HG03565 (cell line): ENCODE data around the gene SLC2A9.

Source experiments
- ATAC-seq: cut with Tn5 transposase; IDR thresholded peaks from one replicate; pipeline ENCODE4 v1.9.1; 2021; ENCODE audit warnings: mild to moderate bottlenecking, moderate library complexity; ENCODE audit not compliant: unreplicated experiment

Gene SLC2A9

GRCh38 chr4:10021653-10022023 lies 341 bp upstream of the SLC2A9 start:
- no peak for ATAC-seq

- ATAC-seq = no peak
Observed at GRCh38 chr4:10020106-10020505, 1.2 kb downstream of the SLC2A9 start.

- ATAC-seq = no peak
Observed at GRCh38 chr4:10019521-10020051, 1.7 kb downstream of the SLC2A9 start.

GRCh38 chr4:10018818-10019461 lies 2.4 kb downstream of the SLC2A9 start:
- ATAC-seq = peak; percentile 96

GRCh38 chr4:10017037-10017893 lies 4.0 kb downstream of the SLC2A9 start:
- ATAC-seq = no peak

GRCh38 chr4:10016169-10016568 lies 5.1 kb downstream of the SLC2A9 start:
- no peak for ATAC-seq

GRCh38 chr4:10015140-10015753 lies 6.0 kb downstream of the SLC2A9 start:
- no peak for ATAC-seq

GRCh38 chr4:10013722-10014121 lies 7.6 kb downstream of the SLC2A9 start:
- no peak for ATAC-seq

- no peak for ATAC-seq
Observed at GRCh38 chr4:10011885-10012284, 9.4 kb downstream of the SLC2A9 start.

GRCh38 chr4:10011277-10011676 lies 10.0 kb downstream of the SLC2A9 start:
- ATAC-seq = no peak

- ATAC-seq = no peak
Observed at GRCh38 chr4:10009861-10010500, 11.3 kb downstream of the SLC2A9 start.

GRCh38 chr4:10008609-10009005 lies 12.7 kb downstream of the SLC2A9 start:
- ATAC-seq = no peak

- peak; percentile 45 for ATAC-seq
Observed at GRCh38 chr4:10007793-10008608, 13.3 kb downstream of the SLC2A9 start.

GRCh38 chr4:10007436-10007740 lies 13.9 kb downstream of the SLC2A9 start:
- peak; percentile 15 for ATAC-seq

GRCh38 chr4:10006601-10007435 lies 14.5 kb downstream of the SLC2A9 start:
- no peak for ATAC-seq

GRCh38 chr4:10006231-10006600 lies 15.1 kb downstream of the SLC2A9 start:
- peak; percentile 26 for ATAC-seq

GRCh38 chr4:10005632-10006031 lies 15.7 kb downstream of the SLC2A9 start:
- ATAC-seq = no peak

- peak; percentile 28 for ATAC-seq
Observed at GRCh38 chr4:10003666-10004065, 17.6 kb downstream of the SLC2A9 start.

- ATAC-seq = no peak
Observed at GRCh38 chr4:10002278-10002677, 19.0 kb downstream of the SLC2A9 start.

- ATAC-seq = no peak
Observed at GRCh38 chr4:10001757-10002156, 19.5 kb downstream of the SLC2A9 start.
